Measurements from ENCODE around the gene SCN5A.
"Not testable (repeated sequence)": the region's sequence is repeated elsewhere in the genome, so short reads cannot be mapped to it uniquely, and the experiment has no call there.

SCN5A gene

GRCh38 chr3:38567498-38567897, 82.0 kb downstream of the SCN5A start:
- peaks cover 0 to 3% of the 10 kb centered on the region in 2 experiments for H3K4me1 ChIP-seq (ENCODE audit: control insufficient read depth in 1 of 2, insufficient read depth in 1 of 2, low read depth in 1 of 2, low read length in 1 of 2)
- H3K27me3 ChIP-seq, result no peaks in the 10 kb centered on the region
- H3K9me3 ChIP-seq, result no peaks in the 10 kb centered on the region
- no peaks in the 10 kb centered on the region for H3K36me3 ChIP-seq
- no peak for TF ChIP-seq CTCF (IDR thresholded peaks at IDR 0.05)
- no peak overlapping the region for H3K4me3 ChIP-seq (ENCODE audit: low read depth in 1 of 2, low read length in 1 of 2)
- no peak overlapping the region for H3K27ac ChIP-seq

- not testable (repeated sequence) for H3K9me3 ChIP-seq; H3K4me1 ChIP-seq (ENCODE audit: control insufficient read depth in 1 of 2, insufficient read depth in 1 of 2, low read depth in 1 of 2, low read length in 1 of 2); H3K27me3 ChIP-seq; H3K36me3 ChIP-seq; H3K4me3 ChIP-seq (ENCODE audit: low read depth in 1 of 2, low read length in 1 of 2); H3K27ac ChIP-seq
Observed at GRCh38 chr3:38566794-38567193, 82.7 kb downstream of the SCN5A start.

- Histone ChIP-seq H3K36me3 (no peaks in the 10 kb centered on the region), H3K9me3 (no peaks in the 10 kb centered on the region), H3K4me3 (ENCODE audit: low read depth in 1 of 2, low read length in 1 of 2) (no peak overlapping the region), H3K27me3 (no peaks in the 10 kb centered on the region), H3K27ac (no peak overlapping the region), H3K4me1 (ENCODE audit: control insufficient read depth in 1 of 2, insufficient read depth in 1 of 2, low read depth in 1 of 2, low read length in 1 of 2) (peaks cover 0 to 3% of the 10 kb centered on the region in 2 experiments)
- TF ChIP-seq CTCF (IDR thresholded peaks at IDR 0.05), result no peak
Observed at GRCh38 chr3:38566215-38566528, 83.3 kb downstream of the SCN5A start.

- no peak for TF ChIP-seq CTCF (IDR thresholded peaks at IDR 0.05)
- Histone ChIP-seq H3K4me1 (ENCODE audit: control insufficient read depth in 1 of 2, insufficient read depth in 1 of 2, low read depth in 1 of 2, low read length in 1 of 2) (peaks cover 0 to 3% of the 10 kb centered on the region in 2 experiments), H3K4me3 (ENCODE audit: low read depth in 1 of 2, low read length in 1 of 2) (no peak overlapping the region), H3K36me3 (no peaks in the 10 kb centered on the region), H3K27ac (no peak overlapping the region), H3K27me3 (no peaks in the 10 kb centered on the region), H3K9me3 (no peaks in the 10 kb centered on the region)
Observed at GRCh38 chr3:38565339-38566214, 83.9 kb downstream of the SCN5A start.

- no peaks in the 10 kb centered on the region for H3K27me3 ChIP-seq
- TF ChIP-seq CTCF (IDR thresholded peaks at IDR 0.05), result no peak
- peaks cover 0 to 3% of the 10 kb centered on the region in 2 experiments for H3K4me1 ChIP-seq (ENCODE audit: control insufficient read depth in 1 of 2, insufficient read depth in 1 of 2, low read depth in 1 of 2, low read length in 1 of 2)
- no peaks in the 10 kb centered on the region for H3K36me3 ChIP-seq
- H3K9me3 ChIP-seq, result no peaks in the 10 kb centered on the region
- H3K27ac ChIP-seq, result no peak overlapping the region
- H3K4me3 ChIP-seq (ENCODE audit: low read depth in 1 of 2, low read length in 1 of 2), result no peak overlapping the region
Observed at GRCh38 chr3:38564631-38565338, 84.7 kb downstream of the SCN5A start.

GRCh38 chr3:38563886-38564270, 85.6 kb downstream of the SCN5A start:
- Histone ChIP-seq H3K9me3 (no peaks in the 10 kb centered on the region), H3K4me3 (ENCODE audit: low read depth in 1 of 2, low read length in 1 of 2) (no peak overlapping the region), H3K36me3 (no peaks in the 10 kb centered on the region), H3K27ac (no peak overlapping the region), H3K27me3 (no peaks in the 10 kb centered on the region), H3K4me1 (ENCODE audit: control insufficient read depth in 1 of 2, insufficient read depth in 1 of 2, low read depth in 1 of 2, low read length in 1 of 2) (peaks cover 0 to 3% of the 10 kb centered on the region in 2 experiments)
- no peak for TF ChIP-seq CTCF (IDR thresholded peaks at IDR 0.05)

Data from neutrophil (primary cell).